KBM-7 (cell line): ENCODE results near the gene ARPC1A.
"Not testable (repeated sequence)": the region's sequence is repeated elsewhere in the genome, so short reads cannot be mapped to it uniquely, and the experiment has no call there.

Source experiments
- DNase-seq: peaks from one replicate; pipeline ENCODE4 v3.0.0-alpha.2; 2015
- in situ Hi-C: fragments of 300-500 bp; cut with MboI; formaldehyde crosslinking; loops from 2 replicates; pipeline ENCODE4 v1.14.3; 2020; ENCODE audit warnings: low sequenced_read_pairs, low pct_unique_long_range_greater_than_20kb, mixed read lengths

Gene ARPC1A

GRCh38 chr7:99380823-99381663 lies 55.3 kb downstream of the ARPC1A start:
- in situ Hi-C loops: no loop called here
- DNase-seq: no peak

GRCh38 chr7:99381664-99382075 lies 56.0 kb downstream of the ARPC1A start:
- DNase-seq: no peak
- in situ Hi-C loops: no loop called here

- DNase-seq: no peak
- in situ Hi-C loops: no loop called here
These were observed 57.5 kb downstream of the ARPC1A start for GRCh38 chr7:99383203-99383602.

- no peak for DNase-seq
- in situ Hi-C loops: no loop called here
These were observed 58.2 kb downstream of the ARPC1A start for GRCh38 chr7:99383791-99384370.

- DNase-seq: no peak
- in situ Hi-C loops: no loop called here
These were observed 58.8 kb downstream of the ARPC1A start for GRCh38 chr7:99384523-99384922.

GRCh38 chr7:99385564-99385963 lies 59.9 kb downstream of the ARPC1A start:
- in situ Hi-C loops: no loop called here
- DNase-seq: no peak

- DNase-seq: peak; percentile 73
These were observed 61.0 kb downstream of the ARPC1A start for GRCh38 chr7:99386584-99387238.

GRCh38 chr7:99387239-99387635 lies 61.5 kb downstream of the ARPC1A start:
- DNase-seq, in situ Hi-C loops: not testable (repeated sequence)

More at GRCh38 chr7:99386584-99387238, 61.0 kb downstream of the ARPC1A start:
- in situ Hi-C loops: no loop called here

GRCh38 chr7:99387912-99388311 lies 62.2 kb downstream of the ARPC1A start:
- no peak for DNase-seq
- in situ Hi-C loops: no loop called here

- in situ Hi-C loops: no loop called here
- no peak for DNase-seq
These were observed 64.1 kb downstream of the ARPC1A start for GRCh38 chr7:99389772-99390171.

GRCh38 chr7:99390941-99391602 lies 65.4 kb downstream of the ARPC1A start:
- in situ Hi-C loops: no loop called here
- no peak for DNase-seq

- DNase-seq: no peak
These were observed 66.3 kb downstream of the ARPC1A start for GRCh38 chr7:99392046-99392445.

GRCh38 chr7:99392659-99393354 lies 67.1 kb downstream of the ARPC1A start:
- in situ Hi-C loops: no loop called here
- DNase-seq: no peak

More at GRCh38 chr7:99392046-99392445, 66.3 kb downstream of the ARPC1A start:
- in situ Hi-C loops: no loop called here

- no peak for DNase-seq
- in situ Hi-C loops: no loop called here
These were observed 67.9 kb downstream of the ARPC1A start for GRCh38 chr7:99393355-99394187.

GRCh38 chr7:99394188-99394502 lies 68.4 kb downstream of the ARPC1A start:
- in situ Hi-C loops: no loop called here
- no peak for DNase-seq

- no peak for DNase-seq
These were observed 70.1 kb downstream of the ARPC1A start for GRCh38 chr7:99395616-99396327.

GRCh38 chr7:99396418-99397296 lies 71.0 kb downstream of the ARPC1A start:
- no peak for DNase-seq
- in situ Hi-C loops: no loop called here

More at GRCh38 chr7:99395616-99396327, 70.1 kb downstream of the ARPC1A start:
- in situ Hi-C loops: no loop called here
